Endothelial cell of umbilical vein (primary cell): ENCODE results near the gene RAP2A. TPM values are rescaled to one million over a fixed set of nuclear protein-coding genes. Genes with fewer than 3 reads are reported as not detected.

Experiments used
- BruUV-seq: library from RNA; stranded (reverse); fragments of 400-500 nt; replicated peaks from 2 replicates; lab custom pipeline; 2021; lab: Mats Ljungman, UMichigan
- CTCF ChIA-PET: fragments of 300-600, 350-600 bp; sonication (Branson Sonifier 250); formaldehyde crosslinking; loops from one replicate; lab custom pipeline; 2021; ENCODE audit warnings: antibody characterized with exemption, inconsistent platforms; lab: Charles Lee
- POLR2A ChIA-PET: fragments of 300-600, 350-600 bp; sonication (Branson Sonifier 250); formaldehyde crosslinking; loops from one replicate; lab custom pipeline; 2021; ENCODE audit warnings: antibody characterized with exemption, inconsistent platforms; lab: Charles Lee
- DNase-seq: peaks from one replicate; pipeline ENCODE4 v3.0.0-alpha.2; 2011; ENCODE audit warnings: low read depth, low spot score
- FAIRE-seq: peaks from 2 replicates; lab custom pipeline; 2011; peaks lifted over from hg19 to GRCh38; lab: Jason Lieb, UNC
- H2AFZ ChIP-seq: 2 replicates; pipeline ENCODE4 v1.6.0; 2012; ENCODE audit warnings: low read depth, low read length, control low read depth, inconsistent platforms
- H3K27ac ChIP-seq: 2 replicates; pipeline ENCODE4 v1.5.1; 2011; ENCODE audit warnings: low read depth, mild to moderate bottlenecking, control low read depth, low read length, moderate library complexity; ENCODE audit not compliant: insufficient read depth
- H3K27me3 ChIP-seq, 2 experiments: 2 replicates each; pipeline versions ENCODE4 v1.6.0 to v1.6.1; 2011; ENCODE audit warnings: low read length in 2 of 2, mixed read lengths in 1 of 2; ENCODE audit not compliant: control insufficient read depth in 2 of 2, insufficient read depth in 2 of 2
- H3K36me3 ChIP-seq, 2 experiments: 2 replicates in 1 of 2; 3 replicates in 1 of 2; pipeline ENCODE4 v1.5.1; 2011; ENCODE audit warnings: low read length in 2 of 2, mild to moderate bottlenecking in 1 of 2, moderate library complexity in 1 of 2; ENCODE audit not compliant: control insufficient read depth in 2 of 2, insufficient read depth in 2 of 2; ENCODE audit errors: extremely low read depth in 1 of 2
- H3K4me1 ChIP-seq: 3 replicates; pipeline ENCODE4 v1.5.1; 2011; ENCODE audit warnings: mild to moderate bottlenecking, low read length; ENCODE audit not compliant: control insufficient read depth, insufficient read depth; ENCODE audit errors: extremely low read depth
- H3K4me2 ChIP-seq: 2 replicates; pipeline ENCODE4 v1.6.1; 2011; ENCODE audit warnings: low read length, control low read depth, mixed read lengths; ENCODE audit not compliant: insufficient read depth
- H3K4me3 ChIP-seq, 3 experiments: fragments of 200-600 bp in 1 of 3; sonication (generic), shearing (Covaris generic) in 1 of 3; replicated peaks in 1 of 3; 2 replicates each; pipeline ENCODE4 v1.5.1; 2011 to 2016; ENCODE audit warnings: control low read depth in 3 of 3, low read length in 3 of 3, mild to moderate bottlenecking in 2 of 3, inconsistent platforms in 1 of 3, low read depth in 1 of 3, moderate library complexity in 1 of 3; ENCODE audit not compliant: insufficient read depth in 1 of 3
- H3K79me2 ChIP-seq: 2 replicates; pipeline ENCODE4 v1.6.0; 2012; ENCODE audit warnings: low read length, inconsistent platforms; ENCODE audit not compliant: control insufficient read depth, insufficient read depth
- H3K9ac ChIP-seq: replicated peaks from 2 replicates; pipeline ENCODE3; 2011; ENCODE audit warnings: low read length, control low read depth; ENCODE audit not compliant: insufficient read depth; ENCODE audit errors: extremely low read depth
- H3K9me1 ChIP-seq: replicated peaks from 3 replicates; pipeline ENCODE4 v1.6.0; 2011; ENCODE audit warnings: mild to moderate bottlenecking, low read length; ENCODE audit not compliant: control insufficient read depth, insufficient read depth; ENCODE audit errors: extremely low read depth
- H3K9me3 ChIP-seq: replicated peaks from 2 replicates; pipeline ENCODE4 v1.5.1; 2012; ENCODE audit warnings: low read length, inconsistent platforms; ENCODE audit not compliant: control insufficient read depth, insufficient read depth
- H4K20me1 ChIP-seq: replicated peaks from 2 replicates; pipeline ENCODE3; 2011; ENCODE audit warnings: mild to moderate bottlenecking, low read length; ENCODE audit not compliant: control insufficient read depth, insufficient read depth; ENCODE audit errors: extremely low read depth
- CTCF ChIP-seq, 2 donors: IDR thresholded peaks; 1 replicate in 1 of 2; 2 replicates in 1 of 2; pipeline ENCODE4 v1.5.1; 2011; ENCODE audit warnings: low read length in 2 of 2, mild to moderate bottlenecking in 2 of 2, moderate library complexity in 2 of 2, control low read depth in 1 of 2, inconsistent platforms in 1 of 2, low read depth in 1 of 2; ENCODE audit not compliant: insufficient read depth in 1 of 2; ENCODE audit errors: extremely low read depth in 1 of 2
- EZH2 ChIP-seq: IDR thresholded peaks from 2 replicates; pipeline ENCODE4 v1.6.1; 2012; ENCODE audit warnings: borderline replicate concordance, low read depth, mild to moderate bottlenecking, moderate library complexity, low read length, inconsistent platforms; ENCODE audit not compliant: severe bottlenecking
- FOS ChIP-seq: IDR thresholded peaks from 2 replicates; pipeline ENCODE4 v1.6.1; 2011; ENCODE audit warnings: mild to moderate bottlenecking, low read length, moderate library complexity, borderline replicate concordance; ENCODE audit not compliant: insufficient read depth
- GATA2 ChIP-seq: IDR thresholded peaks from 2 replicates; pipeline ENCODE4 v1.7.0; 2011; ENCODE audit warnings: low read depth, mild to moderate bottlenecking, moderate library complexity, mixed read lengths, low read length; ENCODE audit not compliant: insufficient read length, insufficient read depth
- JUN ChIP-seq: IDR thresholded peaks from 2 replicates; pipeline ENCODE4 v1.6.1; 2011; ENCODE audit warnings: borderline replicate concordance, low read depth; ENCODE audit not compliant: insufficient read length, insufficient read depth
- MAX ChIP-seq: IDR thresholded peaks from 2 replicates; pipeline ENCODE4 v1.6.1; 2011; ENCODE audit not compliant: insufficient read depth, insufficient read length
- MYC ChIP-seq: IDR thresholded peaks from one replicate; pipeline ENCODE4 v1.6.1; 2011; ENCODE audit warnings: mild to moderate bottlenecking, low read depth, low read length
- POLR2A ChIP-seq: IDR thresholded peaks from 2 replicates; pipeline ENCODE4 v1.6.1; 2012; ENCODE audit warnings: low read depth, mild to moderate bottlenecking, control low read depth, low read length
- POLR2AphosphoS5 ChIP-seq: IDR thresholded peaks from 2 replicates; pipeline ENCODE4 v1.6.1; 2012; ENCODE audit warnings: low read depth, mild to moderate bottlenecking, control low read depth, low read length, moderate library complexity; ENCODE audit not compliant: insufficient read depth
- dilution Hi-C: fragments of 300-500 bp; cut with MboI; formaldehyde crosslinking; loops from one replicate; pipeline ENCODE4 v1.15.0; 2019; ENCODE audit warnings: low sequenced_read_pairs; ENCODE audit not compliant: extremely low pct_ligation_motif_present
- intact Hi-C: fragments of 100-400 bp; cut with micrococcal nuclease; formaldehyde crosslinking; loops from one replicate; pipeline ENCODE4 v1.10.0; 2022
- polyA plus RNA-seq, 4 experiments: library from polyadenylated mRNA; depleted of rRNA in 3 of 4; stranded (reverse) in 3 of 4; unstranded in 1 of 4; fragments of >200 nt; gene quantifications; 2 replicates each; pipeline versions ENCODE4 v1.2.1 to v1.2.3, GENCODE V29; 2011 to 2012; ENCODE audit warnings: missing spikeins in 1 of 4
- total RNA-seq: library from RNA; stranded (reverse); gene quantifications from 2 replicates; pipeline ENCODE4 v1.2.3, GENCODE V29; 2021

The RAP2A gene
- total and polyA plus RNA-seq, 2 donors (not counting 3 experiments of a cell fraction or from before 2014, with no cell fraction given) = 7.8 to 44.4 TPM

- POLR2A ChIA-PET = no interaction called here
- dilution Hi-C loops = no loop called here
- BruUV-seq = no TSS peak
- H3K9ac ChIP-seq = no peak overlapping the region
- H3K27me3 ChIP-seq = no peaks in the 10 kb centered on the region
- DNase-seq = no peak
- H3K79me2 ChIP-seq = peaks cover 2% of the 10 kb centered on the region
- H3K9me3 ChIP-seq = no peaks in the 10 kb centered on the region
- H2AFZ ChIP-seq = no peak overlapping the region
- H3K9me1 ChIP-seq = no peaks in the 10 kb centered on the region
- H3K27ac ChIP-seq = no peak overlapping the region
- CTCF ChIA-PET = interaction anchor here (0.5 to 1.5 kb wide), 2 partner anchors 12 to 281 kb away, joined by 3 to 5 read pairs; no protein-coding TSS in a partner anchor
- peaks cover 9 to 18% of the 10 kb centered on the region in 2 experiments for H3K36me3 ChIP-seq
- H3K4me2 ChIP-seq = no peak overlapping the region
- no peaks in the 10 kb centered on the region for H3K4me1 ChIP-seq
- no peak for FAIRE-seq
- intact Hi-C loops = no loop called here
- H3K4me3 ChIP-seq = no peak overlapping the region
- peaks cover 4% of the 10 kb centered on the region for H4K20me1 ChIP-seq
- TF ChIP-seq MYC = no peak
- no peak for TF ChIP-seq GATA2
- TF ChIP-seq FOS = no peak
- no peak for TF ChIP-seq JUN
- TF ChIP-seq EZH2 = no peak
- no peak for TF ChIP-seq MAX
- no peak for TF ChIP-seq POLR2AphosphoS5
- TF ChIP-seq POLR2A = no peak
- no peak for TF ChIP-seq CTCF (IDR thresholded peaks at IDR 0.05; ENCODE audit: extremely low read depth in 1 of 2, insufficient read depth in 1 of 2, low read depth in 1 of 2, low read length in 2 of 2)
Observed at GRCh38 chr13:97390941-97391600, 42.9 kb upstream of the RAP2A start.
